ENCODE data around the gene ABCA6.

DNA sequence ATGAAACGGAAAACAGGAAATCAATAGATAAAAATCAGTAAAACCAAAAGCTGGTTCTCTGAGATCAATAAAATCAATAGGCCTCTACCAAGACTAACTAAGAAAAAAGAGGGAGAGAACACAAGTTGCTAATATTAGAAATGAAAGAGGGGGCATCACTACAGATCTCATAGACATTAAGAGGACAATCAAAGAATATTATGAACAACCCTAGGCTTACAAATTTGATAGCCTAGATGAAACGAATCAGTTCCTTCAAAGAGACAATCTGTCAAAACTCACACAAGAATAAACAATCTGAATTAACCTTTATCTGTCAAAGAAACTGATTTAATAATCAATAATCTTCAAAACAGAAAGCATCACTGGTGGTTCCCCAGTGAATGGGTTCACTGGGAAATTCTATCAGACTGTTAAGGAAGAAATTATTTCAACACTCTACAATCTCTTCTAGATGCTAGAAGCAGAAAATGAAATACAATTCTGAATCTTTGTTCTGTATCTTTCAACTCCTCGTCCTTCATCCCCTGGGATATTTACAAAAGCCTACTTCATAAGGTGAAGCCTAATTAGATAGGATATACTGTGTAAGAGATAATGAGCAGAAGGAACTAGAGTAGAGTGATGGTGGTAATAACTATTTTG is 85.4 kb downstream of the ABCA6 start:
- no peak for TF ChIP-seq YY1 (IDR thresholded peaks at IDR 0.05; ENCODE audit: insufficient read depth, insufficient read length)
- no peak for TF ChIP-seq SUZ12 (IDR thresholded peaks at IDR 0.05; ENCODE audit: extremely low read depth, insufficient read depth, insufficient read length)
